ENCODE results near the gene EPB41L4A.

GRCh38 chr5:112217843-112218579 lies 201.1 kb downstream of the EPB41L4A start:
- TF ChIP-seq CTCF (IDR thresholded peaks at IDR 0.05), result no peak
- TF ChIP-seq POLR2A (IDR thresholded peaks at IDR 0.05), result no peak
